ENCODE measurements around the gene TOP1.

DNA sequence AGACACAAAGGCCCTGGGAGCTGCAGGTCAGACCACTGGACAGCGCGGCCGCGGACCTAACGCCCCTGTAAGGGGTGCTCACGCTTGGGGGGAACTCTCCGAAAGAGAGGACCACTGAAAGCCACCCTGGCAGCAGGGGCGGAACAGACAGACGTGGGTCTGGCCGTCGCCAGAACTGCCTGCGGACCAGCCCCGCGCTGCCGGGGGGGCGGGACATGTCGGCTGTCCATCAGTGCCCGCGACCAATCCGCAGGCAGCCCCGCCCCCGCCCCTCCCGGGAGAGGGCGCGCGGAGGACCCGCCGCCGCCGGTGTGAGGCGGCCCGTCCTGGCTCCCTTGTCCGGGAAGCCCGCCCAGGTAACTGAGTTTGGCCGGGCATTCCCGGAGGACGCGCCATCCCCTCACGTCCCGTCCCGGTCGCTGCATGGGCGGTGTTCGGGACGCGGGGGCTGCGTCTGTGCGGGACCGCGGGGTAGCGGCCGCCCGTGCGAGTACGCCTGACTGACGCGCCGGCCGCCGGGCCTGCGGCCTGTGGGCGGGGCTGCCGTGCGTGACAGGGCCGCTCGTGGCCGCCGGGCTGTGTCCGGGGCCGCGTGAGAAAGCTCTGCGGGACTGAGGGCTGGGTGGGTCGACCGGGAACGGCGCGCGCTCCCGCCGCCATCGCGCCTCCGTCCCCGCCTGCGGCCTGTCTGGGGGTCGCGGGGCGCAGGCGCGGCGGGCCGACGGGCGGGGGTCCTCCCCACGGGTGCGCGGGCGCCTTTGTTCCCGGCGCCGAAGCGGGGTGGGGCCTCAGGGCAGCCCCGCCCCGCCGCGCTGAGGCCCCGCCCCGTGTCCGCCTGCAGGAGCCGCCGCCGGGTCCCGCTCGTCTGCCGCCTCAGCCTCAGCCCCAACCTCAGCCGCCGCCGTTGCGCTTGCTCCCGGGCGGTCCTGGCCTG, 108.3 kb downstream of the TOP1 start, which contains the start of gene PLCG1:
- TF ChIP-seq, protein P1, sequence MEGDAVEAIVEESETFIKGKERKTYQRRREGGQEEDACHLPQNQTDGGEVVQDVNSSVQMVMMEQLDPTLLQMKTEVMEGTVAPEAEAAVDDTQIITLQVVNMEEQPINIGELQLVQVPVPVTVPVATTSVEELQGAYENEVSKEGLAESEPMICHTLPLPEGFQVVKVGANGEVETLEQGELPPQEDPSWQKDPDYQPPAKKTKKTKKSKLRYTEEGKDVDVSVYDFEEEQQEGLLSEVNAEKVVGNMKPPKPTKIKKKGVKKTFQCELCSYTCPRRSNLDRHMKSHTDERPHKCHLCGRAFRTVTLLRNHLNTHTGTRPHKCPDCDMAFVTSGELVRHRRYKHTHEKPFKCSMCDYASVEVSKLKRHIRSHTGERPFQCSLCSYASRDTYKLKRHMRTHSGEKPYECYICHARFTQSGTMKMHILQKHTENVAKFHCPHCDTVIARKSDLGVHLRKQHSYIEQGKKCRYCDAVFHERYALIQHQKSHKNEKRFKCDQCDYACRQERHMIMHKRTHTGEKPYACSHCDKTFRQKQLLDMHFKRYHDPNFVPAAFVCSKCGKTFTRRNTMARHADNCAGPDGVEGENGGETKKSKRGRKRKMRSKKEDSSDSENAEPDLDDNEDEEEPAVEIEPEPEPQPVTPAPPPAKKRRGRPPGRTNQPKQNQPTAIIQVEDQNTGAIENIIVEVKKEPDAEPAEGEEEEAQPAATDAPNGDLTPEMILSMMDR (IDR thresholded peaks at IDR 0.05), result no peak
- TF ChIP-seq POLR2AphosphoS5 (IDR thresholded peaks at IDR 0.05; ENCODE audit: insufficient read depth in 1 of 2, low read depth in 1 of 2), result peak in 1 of 2 donors; percentile 81

Measured in vagina (tissue), 2 donors.